GM19395 (cell line): ENCODE measurements around the gene HDGF.

ENCODE experiments used
- ATAC-seq: cut with Tn5 transposase; IDR thresholded peaks from one replicate; pipeline ENCODE4 v1.9.1; 2021; ENCODE audit warnings: mild to moderate bottlenecking, moderate library complexity; ENCODE audit not compliant: unreplicated experiment

Gene HDGF

GRCh38 chr1:156727492-156727891 lies 24.0 kb downstream of the HDGF start:
- no peak for ATAC-seq

DNA sequence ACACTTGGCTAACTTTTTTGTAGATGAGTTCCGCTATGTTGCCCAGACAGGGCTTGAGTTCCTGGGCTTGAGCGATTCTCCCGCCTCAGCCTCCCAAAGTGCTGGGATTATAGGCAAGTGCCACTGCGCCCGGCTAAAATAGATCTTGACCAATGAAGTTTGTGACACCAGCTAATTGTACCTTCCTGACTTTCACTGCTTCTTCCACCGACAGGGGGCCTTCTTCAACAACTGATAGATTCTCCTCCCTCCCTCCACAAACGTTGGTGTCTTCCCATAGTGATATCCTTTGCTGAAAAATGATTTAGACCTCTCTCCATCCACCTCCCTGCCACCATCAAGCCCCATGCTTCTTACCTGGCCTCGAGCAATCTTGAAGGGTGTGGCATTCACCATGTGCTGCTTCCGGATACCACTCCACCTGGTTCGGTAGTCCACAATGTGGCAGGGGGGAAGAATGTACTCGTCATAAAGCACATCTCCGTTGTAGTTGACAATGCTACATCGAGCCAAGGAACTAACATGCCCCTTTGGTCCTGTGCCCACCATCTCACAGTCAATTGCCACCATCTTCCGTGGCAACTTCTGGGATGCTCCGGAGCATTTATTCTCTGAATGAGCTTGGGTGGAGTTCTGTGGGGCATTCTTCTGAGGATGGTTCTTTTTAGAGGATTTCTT lies 24.8 kb downstream of the HDGF start:
- ATAC-seq, result no peak

DNA sequence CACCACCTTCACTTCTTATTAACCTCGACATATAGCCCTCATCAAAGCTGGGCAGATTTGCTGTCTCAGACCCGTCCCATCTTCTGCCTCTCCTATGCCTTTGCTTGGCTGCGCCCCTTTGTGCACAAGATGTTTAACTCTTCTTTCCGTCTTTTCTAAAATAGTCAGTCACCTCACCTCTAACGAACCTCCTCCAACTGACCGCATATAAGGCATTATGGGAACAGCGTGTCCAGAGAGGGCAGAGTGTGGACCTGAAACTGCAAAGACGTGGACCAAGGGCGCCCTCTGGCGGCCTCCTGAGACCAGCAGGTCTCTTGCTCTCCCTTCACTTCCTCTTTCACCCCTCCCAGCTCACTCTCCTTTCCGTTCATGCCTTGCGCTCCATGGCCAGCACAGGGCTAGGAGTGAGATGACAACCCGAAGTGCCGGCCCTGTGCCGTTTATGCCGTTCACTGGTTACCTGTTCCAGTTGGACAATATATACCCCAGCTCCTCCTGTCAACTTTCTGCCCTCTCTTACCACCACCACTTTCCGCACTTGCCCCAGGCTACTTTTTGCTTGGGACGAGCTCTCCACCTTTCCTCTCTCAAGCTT lies 25.7 kb downstream of the HDGF start:
- peak; percentile 38 for ATAC-seq

GRCh38 chr1:156721535-156721934 lies 29.9 kb downstream of the HDGF start:
- no peak for ATAC-seq

DNA sequence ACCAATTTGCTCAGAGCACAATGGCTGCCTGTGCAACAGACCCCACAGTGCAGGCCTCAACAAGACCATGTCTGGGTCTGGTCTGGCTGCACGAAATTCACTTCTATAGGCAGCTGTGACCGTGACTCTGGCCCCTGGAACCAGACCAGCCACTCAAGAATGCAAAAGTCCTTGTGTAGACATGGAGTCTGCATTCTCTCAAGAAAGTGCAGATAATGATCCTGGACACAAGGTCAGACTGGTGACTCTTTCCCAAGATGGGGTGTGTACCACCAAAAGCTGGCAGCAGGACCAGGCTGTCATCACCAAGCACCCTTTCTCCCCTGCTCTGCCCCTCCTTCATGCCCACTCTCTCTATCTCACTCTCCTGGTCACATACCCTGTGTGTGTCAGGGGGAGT lies 30.3 kb downstream of the HDGF start:
- no peak for ATAC-seq

- no peak for ATAC-seq
Observed at GRCh38 chr1:156717351-156717750, 34.1 kb downstream of the HDGF start.

- no peak for ATAC-seq
Observed at GRCh38 chr1:156714830-156715229, 36.6 kb downstream of the HDGF start.

DNA sequence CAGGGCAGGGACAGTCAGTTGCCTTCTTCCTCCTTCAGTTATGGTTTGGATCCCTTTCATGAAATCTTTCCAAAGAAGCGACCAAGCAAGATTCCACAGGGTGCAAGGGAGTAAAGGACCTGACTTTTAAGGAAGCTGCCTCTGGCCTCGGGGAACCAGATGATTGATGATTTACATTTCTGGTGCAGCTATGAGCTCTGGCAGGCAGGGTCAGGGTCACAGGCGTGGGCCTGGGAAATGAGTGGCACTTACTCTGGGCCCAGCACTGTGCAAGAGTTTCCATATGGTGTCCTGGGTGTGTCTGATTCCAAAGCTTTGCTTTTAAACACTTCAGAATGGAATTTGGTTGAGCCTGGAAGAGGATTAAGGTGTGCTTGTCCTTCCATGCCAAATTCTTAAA lies 38.8 kb downstream of the HDGF start:
- ATAC-seq, result no peak

- no peak for ATAC-seq
Observed at GRCh38 chr1:156711011-156711817, 40.3 kb downstream of the HDGF start.

GRCh38 chr1:156709757-156710489 lies 41.6 kb downstream of the HDGF start:
- ATAC-seq, result no peak

DNA sequence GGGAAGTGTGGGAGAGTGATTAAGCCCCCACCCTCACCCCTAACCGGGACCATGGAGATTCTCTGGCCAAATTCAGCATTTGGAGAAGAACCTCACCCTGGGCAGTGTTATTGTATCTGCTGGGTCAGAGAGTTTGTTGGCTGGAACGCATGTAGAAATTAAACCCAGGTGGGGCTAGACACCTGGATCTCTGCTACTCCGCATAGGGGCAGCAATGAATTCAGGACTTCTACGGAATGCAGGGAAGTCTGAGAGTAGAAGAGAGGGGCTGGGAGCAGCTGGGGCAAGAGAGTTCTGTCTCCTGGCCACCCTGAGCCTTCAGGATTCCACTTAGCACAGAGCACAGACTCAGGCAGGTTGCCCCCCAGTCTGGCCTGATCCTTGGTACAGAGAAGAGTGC lies 42.4 kb downstream of the HDGF start:
- no peak for ATAC-seq

GRCh38 chr1:156708218-156708661 lies 43.2 kb downstream of the HDGF start:
- ATAC-seq, result no peak

- ATAC-seq, result no peak
Observed at GRCh38 chr1:156707417-156708217, 43.9 kb downstream of the HDGF start.

DNA sequence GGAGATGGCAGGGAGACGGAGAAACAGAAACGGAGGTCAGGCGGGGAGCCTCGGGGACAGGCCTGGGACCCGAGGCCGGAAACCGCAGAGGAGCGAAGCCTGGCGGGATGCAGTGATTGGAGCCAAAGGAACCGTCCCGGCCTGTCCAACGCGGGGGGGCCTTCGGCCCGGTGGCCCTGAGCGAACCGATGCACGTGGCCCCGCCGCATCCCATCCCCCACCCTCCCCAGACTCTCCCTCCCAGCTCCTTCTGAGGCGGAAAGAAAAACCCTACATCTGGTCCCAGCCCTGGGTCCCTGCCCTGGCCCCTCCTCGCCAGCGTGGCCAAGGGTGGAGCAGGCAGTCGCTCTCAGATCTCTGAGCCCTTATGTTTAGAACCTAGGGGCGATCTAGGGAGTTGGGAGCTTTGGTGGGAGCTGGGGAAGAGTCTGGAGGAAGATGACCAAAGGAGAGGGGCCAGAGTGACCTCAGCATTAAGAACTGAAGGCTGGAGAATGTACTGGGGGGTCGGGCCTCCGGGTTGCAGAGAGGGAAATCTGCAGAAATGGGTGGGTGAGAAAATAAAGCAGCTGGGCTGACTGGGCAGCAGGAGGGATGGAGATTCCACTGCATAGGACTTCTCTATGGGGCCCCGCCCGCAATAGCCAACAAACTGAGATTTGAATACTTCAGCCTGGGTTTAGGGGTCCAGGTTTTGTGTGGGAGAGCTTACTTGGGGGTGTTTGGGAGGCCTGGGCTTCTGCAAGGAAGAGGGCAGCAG lies 44.6 kb downstream of the HDGF start:
- ATAC-seq, result no peak

DNA sequence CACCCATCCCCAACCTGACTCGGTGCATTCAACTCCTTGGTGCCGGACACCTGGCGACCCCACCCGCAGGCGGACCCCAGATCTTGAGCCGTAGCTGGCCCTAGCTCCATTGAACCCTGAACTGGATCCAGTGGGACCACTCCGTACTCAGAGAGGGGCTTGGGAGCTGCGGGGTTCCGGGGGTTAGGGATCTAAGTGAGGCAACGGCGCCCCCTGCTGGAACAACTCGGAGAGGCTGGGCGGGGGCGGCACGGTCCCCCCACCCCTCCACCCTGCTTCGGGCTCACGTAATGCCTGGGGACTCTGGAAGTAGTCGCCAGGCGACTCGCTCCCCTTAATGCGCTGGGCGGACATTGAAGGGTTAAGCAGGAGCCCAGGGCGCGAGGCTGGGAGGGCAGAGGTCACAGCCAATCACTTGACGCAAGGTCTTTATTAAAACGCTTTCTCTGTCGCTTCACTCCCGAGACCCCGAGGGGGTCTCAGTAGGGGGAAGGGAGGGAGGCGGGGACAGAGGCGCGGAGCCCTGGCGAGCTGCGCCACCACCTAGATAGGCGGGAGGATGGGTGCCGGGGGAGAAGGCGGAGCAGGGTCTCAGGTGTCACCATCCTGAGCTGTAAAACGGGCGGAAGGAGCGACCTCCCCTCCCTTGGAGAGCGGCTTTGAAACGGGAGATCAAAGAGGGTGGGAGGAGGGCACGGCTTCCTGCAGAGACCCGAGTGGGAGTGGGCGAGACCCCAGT lies 45.4 kb downstream of the HDGF start:
- no peak for ATAC-seq

DNA sequence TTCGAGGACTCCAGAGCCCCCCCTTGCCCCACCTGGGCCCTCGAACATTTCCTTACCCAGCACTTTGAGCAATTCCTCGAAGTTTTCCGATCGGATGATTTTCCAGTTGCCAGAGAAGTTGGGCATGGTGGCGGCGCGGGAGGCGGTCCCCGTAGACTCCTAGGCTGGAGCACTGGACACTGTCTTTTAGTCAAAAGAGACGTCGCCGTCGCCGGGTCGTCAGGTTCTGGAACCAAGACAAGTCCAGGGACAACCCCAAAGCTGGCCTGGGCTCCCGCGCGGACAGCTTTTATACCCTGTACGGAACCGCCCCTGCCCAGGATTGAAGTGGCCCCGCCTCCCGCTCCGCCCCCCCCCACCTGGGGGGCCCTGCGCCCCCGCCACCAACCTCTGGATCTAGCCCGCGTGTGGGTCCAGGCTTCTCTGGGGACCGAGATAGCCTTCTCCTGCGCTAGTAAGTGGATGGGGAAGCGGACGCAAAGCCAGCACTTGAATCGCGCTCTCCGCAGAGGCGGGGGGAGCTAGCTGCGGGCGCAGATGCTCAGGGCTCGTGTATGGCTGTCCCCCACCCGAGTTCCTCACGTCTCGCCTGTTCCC lies 46.1 kb downstream of the HDGF start, which contains the start of gene CRABP2:
TSS of gene CRABP2 (minus strand) at position 263 of the 597 bp plus-strand sequence. CDS start at position 126, 137 bp downstream.
- ATAC-seq, result no peak

GRCh38 chr1:156704930-156705320 lies 46.5 kb downstream of the HDGF start:
- ATAC-seq, result no peak

GRCh38 chr1:156704166-156704711 lies 47.2 kb downstream of the HDGF start:
- ATAC-seq, result no peak
